HG02623 (cell line): Measurements from ENCODE around the gene NRL.
A peak's percentile ranks its signal among the peaks of the same experiment; 100 is the strongest.

Experiments used
- ATAC-seq: cut with Tn5 transposase; IDR thresholded peaks from one replicate; pipeline ENCODE4 v1.9.1; 2021; ENCODE audit warnings: moderate library complexity; ENCODE audit not compliant: unreplicated experiment

Gene NRL

GRCh38 chr14:24068711-24069410, 45.9 kb downstream of the NRL start:
- ATAC-seq = no peak

GRCh38 chr14:24067133-24068082, 47.3 kb downstream of the NRL start:
- no peak for ATAC-seq

GRCh38 chr14:24066496-24067132, 48.1 kb downstream of the NRL start:
- no peak for ATAC-seq

- no peak for ATAC-seq
Measured at GRCh38 chr14:24065408-24065807, 49.3 kb downstream of the NRL start.

GRCh38 chr14:24064856-24065255, 49.9 kb downstream of the NRL start:
- ATAC-seq = no peak

GRCh38 chr14:24064091-24064795, 50.5 kb downstream of the NRL start:
- no peak for ATAC-seq

GRCh38 chr14:24063263-24063836, 51.4 kb downstream of the NRL start:
- no peak for ATAC-seq

GRCh38 chr14:24062216-24062980, 52.4 kb downstream of the NRL start:
- ATAC-seq = no peak

- no peak for ATAC-seq
Measured at GRCh38 chr14:24060984-24061913, 53.5 kb downstream of the NRL start.

- no peak for ATAC-seq
Measured at GRCh38 chr14:24060443-24060842, 54.3 kb downstream of the NRL start.

- no peak for ATAC-seq
Measured at GRCh38 chr14:24059841-24060388, 54.8 kb downstream of the NRL start.

GRCh38 chr14:24058951-24059475, 55.7 kb downstream of the NRL start:
- ATAC-seq = no peak

GRCh38 chr14:24058260-24058950, 56.3 kb downstream of the NRL start:
- peak; percentile 70 for ATAC-seq

- ATAC-seq = no peak
Measured at GRCh38 chr14:24057867-24058259, 56.9 kb downstream of the NRL start.

GRCh38 chr14:24057271-24057670, 57.5 kb downstream of the NRL start:
- ATAC-seq = no peak

- ATAC-seq = no peak
Measured at GRCh38 chr14:24056800-24057184, 58.0 kb downstream of the NRL start.

GRCh38 chr14:24055971-24056799, 58.6 kb downstream of the NRL start:
- ATAC-seq = no peak
